HG03432 (cell line): ENCODE data around the gene RELN.
A peak's percentile ranks its signal among the peaks of the same experiment; 100 is the strongest.

Experiments used
- ATAC-seq: cut with Tn5 transposase; IDR thresholded peaks from one replicate; pipeline ENCODE4 v1.9.1; 2021; ENCODE audit warnings: mild to moderate bottlenecking, moderate library complexity; ENCODE audit not compliant: unreplicated experiment

The RELN gene

GRCh38 chr7:103439661-103440060, 549.8 kb downstream of the RELN start:
- ATAC-seq = no peak

- ATAC-seq = no peak
Measured at GRCh38 chr7:103437623-103438022, 551.8 kb downstream of the RELN start.

- ATAC-seq = peak; percentile 89
Measured at GRCh38 chr7:103432712-103433111, 556.7 kb downstream of the RELN start.

GRCh38 chr7:103425177-103425576, 564.3 kb downstream of the RELN start:
- no peak for ATAC-seq

- ATAC-seq = no peak
Measured at GRCh38 chr7:103423467-103424179, 565.8 kb downstream of the RELN start.
